Nephron (organoid): Measurements from ENCODE around the gene ZNF267.
"Not testable (repeated sequence)": the region's sequence is repeated elsewhere in the genome, so short reads cannot be mapped to it uniquely, and the experiment has no call there.

ENCODE experiments used
- H3K27ac Mint-ChIP-seq, 3 experiments: 2 replicates each; pipeline ENCODE4 v1.8.0; 2020; ENCODE audit warnings: mixed read lengths in 3 of 3, mild to moderate bottlenecking in 2 of 3, moderate library complexity in 1 of 3
- H3K27me3 Mint-ChIP-seq: 2 replicates; pipeline ENCODE4 v1.8.0; 2021; ENCODE audit warnings: low read depth, mild to moderate bottlenecking, moderate library complexity, mixed read lengths
- H3K36me3 Mint-ChIP-seq: 2 replicates; pipeline ENCODE4 v1.8.0; 2020; ENCODE audit warnings: low read depth, mixed read lengths
- H3K4me1 Mint-ChIP-seq: 2 replicates; pipeline ENCODE4 v1.8.0; 2020; ENCODE audit warnings: mixed read lengths
- H3K4me3 Mint-ChIP-seq, 3 experiments: 2 replicates each; pipeline ENCODE4 v1.8.0; 2020; ENCODE audit warnings: mild to moderate bottlenecking in 3 of 3, mixed read lengths in 3 of 3, moderate library complexity in 2 of 3
- H3K9me3 Mint-ChIP-seq: 2 replicates; pipeline ENCODE4 v1.8.0; 2020; ENCODE audit warnings: mixed read lengths
- CTCF ChIP-seq, 3 experiments: fragments of 200-600 bp; sonication (generic); IDR thresholded peaks; one replicate each; pipeline ENCODE4 v1.5.0; 2021; ENCODE audit warnings: antibody characterized with exemption in 3 of 3; ENCODE audit not compliant: unreplicated experiment in 3 of 3

Gene ZNF267

DNA sequence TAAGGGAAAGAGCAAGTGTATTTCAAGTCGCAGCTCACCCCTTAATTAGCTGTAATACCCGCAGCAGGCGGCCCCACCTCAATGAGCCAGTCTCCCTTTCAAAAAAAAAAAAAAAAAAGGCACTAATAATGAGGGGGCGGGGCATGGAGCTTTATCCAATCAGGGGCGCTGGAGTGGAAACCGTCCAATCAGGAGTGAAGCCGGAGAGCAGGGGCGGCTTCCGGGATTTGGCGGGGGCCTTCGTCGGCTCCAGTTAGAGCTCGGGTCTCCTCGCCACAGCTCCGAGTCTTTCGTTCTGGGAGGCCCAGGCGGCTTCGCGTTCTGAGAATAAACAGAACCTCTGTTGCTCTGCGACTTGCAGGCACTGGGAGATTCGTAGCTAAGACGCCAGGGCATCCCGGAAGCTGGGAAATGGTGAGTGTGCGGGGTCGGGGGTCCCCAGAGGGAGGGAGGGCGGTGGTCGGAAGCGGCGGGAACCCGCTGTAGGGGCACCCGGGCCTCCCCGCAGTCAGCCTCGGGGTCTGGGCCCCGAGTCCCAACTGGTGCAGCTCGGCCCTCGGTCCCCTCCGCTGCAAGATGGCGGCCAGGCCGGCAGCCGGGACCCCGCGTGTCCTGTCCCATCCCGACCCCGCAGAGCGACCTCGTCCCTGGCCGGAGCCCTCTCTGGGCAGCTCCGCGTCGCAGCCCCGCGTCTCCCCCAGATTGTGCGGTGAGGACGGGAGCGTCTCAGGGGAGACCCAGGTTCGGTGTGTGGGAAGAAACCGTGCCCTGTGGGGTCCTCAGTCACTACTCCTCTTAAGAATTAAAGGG lies at the start of gene ZNF267:
ZNF267 (plus strand) TSS at position 252 of the 810 bp plus-strand sequence; CDS start at position 412, 160 bp downstream.
- Mint-ChIP-seq H3K4me1 (peaks cover 22% of the 10 kb centered on the region), H3K36me3 (peaks cover 29% of the 10 kb centered on the region), H3K9me3 (no peaks in the 10 kb centered on the region), H3K4me3 (peak within 1 kb of the TSS; percentile 95 to 99 (median 98)), H3K27me3 (peaks cover 3% of the 10 kb centered on the region), H3K27ac (peak within 1 kb of the TSS; percentile 62 to 99 (median 98))
- TF ChIP-seq CTCF (IDR thresholded peaks at IDR 0.05; ENCODE audit: unreplicated experiment in 3 of 3), result no peak

- no peaks in the 10 kb centered on the region for H3K27me3 Mint-ChIP-seq
- TF ChIP-seq CTCF (IDR thresholded peaks at IDR 0.05; ENCODE audit: unreplicated experiment in 3 of 3), result no peak
- no peak overlapping the region for H3K4me3 Mint-ChIP-seq
- no peaks in the 10 kb centered on the region for H3K36me3 Mint-ChIP-seq
- H3K9me3 Mint-ChIP-seq, result peaks cover 34% of the 10 kb centered on the region
- H3K27ac Mint-ChIP-seq, result no peak overlapping the region
- no peaks in the 10 kb centered on the region for H3K4me1 Mint-ChIP-seq
These were observed 40.6 kb upstream of the ZNF267 start for GRCh38 chr16:31833047-31833446.

DNA sequence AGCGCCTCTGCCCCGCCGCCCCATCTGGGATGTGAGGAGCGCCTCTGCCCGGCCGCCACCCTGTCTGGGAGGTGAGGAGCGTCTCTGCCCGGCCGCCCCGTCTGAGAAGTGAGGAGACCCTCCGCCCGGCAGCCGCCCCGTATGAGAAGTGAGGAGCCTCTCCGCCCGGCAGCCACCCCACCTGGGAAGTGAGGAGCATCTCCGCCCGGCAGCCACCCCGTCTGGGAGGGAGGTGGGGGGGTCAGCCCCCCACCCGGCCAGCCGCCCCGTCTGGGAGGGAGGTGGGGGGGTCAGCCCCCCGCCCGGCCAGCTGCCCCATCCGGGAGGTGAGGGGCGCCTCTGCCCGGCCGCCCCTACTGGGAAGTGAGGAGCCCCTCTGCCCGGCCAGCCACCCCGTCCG lies 37.2 kb upstream of the ZNF267 start:
- H3K4me3 Mint-ChIP-seq, H3K27me3 Mint-ChIP-seq, H3K4me1 Mint-ChIP-seq, H3K36me3 Mint-ChIP-seq, H3K27ac Mint-ChIP-seq: not testable (repeated sequence)
- peaks cover 46% of the 10 kb centered on the region for H3K9me3 Mint-ChIP-seq

DNA sequence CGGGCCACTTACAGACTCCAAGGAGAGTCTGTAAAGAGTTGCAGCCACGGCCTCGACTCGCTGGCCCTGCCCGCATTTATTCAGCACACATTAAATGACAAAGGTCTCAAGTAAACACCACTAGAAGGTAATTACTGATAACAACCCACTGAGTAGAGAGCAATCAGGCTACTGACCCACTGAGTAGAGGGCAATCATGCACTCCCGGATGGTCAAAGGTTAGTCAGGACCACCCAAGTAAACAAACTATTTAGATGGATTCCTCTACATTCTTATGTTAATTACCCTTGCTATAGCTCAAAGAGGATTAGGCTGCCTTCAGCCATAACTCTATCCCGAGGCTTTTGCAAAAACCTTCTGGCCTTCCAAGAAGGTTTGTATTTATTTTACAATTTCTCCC lies 30.7 kb upstream of the ZNF267 start:
- Mint-ChIP-seq H3K4me3 (no peak overlapping the region), H3K36me3 (no peaks in the 10 kb centered on the region), H3K9me3 (peaks cover 43% of the 10 kb centered on the region), H3K27ac (no peak overlapping the region), H3K27me3 (no peaks in the 10 kb centered on the region), H3K4me1 (no peaks in the 10 kb centered on the region)
- TF ChIP-seq CTCF (IDR thresholded peaks at IDR 0.05; ENCODE audit: unreplicated experiment in 3 of 3), result no peak

DNA sequence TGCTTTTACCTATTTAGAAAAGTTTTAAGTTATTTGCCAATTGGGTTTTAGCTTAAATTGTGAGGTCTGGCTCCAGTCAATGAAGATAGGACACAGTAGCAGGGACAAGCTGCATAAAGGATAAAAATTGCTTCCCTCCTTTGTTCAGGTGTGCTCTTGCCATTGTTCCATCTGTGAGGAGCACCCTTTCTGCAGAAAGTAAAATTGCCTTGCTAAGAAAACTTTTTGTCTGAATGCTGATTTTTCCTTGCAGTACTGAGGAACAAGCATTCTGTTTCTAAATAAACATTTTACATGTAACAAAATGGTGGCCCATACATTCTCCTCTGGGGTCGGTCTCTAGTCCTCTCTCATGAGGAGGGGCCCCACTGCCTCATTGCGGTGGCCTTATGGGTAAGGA lies 25.0 kb upstream of the ZNF267 start:
- peaks cover 26% of the 10 kb centered on the region for H3K9me3 Mint-ChIP-seq
- H3K36me3 Mint-ChIP-seq, H3K27ac Mint-ChIP-seq, H3K4me1 Mint-ChIP-seq, H3K27me3 Mint-ChIP-seq, H3K4me3 Mint-ChIP-seq: not testable (repeated sequence)

GRCh38 chr16:31853291-31853690 lies 20.3 kb upstream of the ZNF267 start:
- no peaks in the 10 kb centered on the region for H3K4me1 Mint-ChIP-seq
- peaks cover 12% of the 10 kb centered on the region for H3K9me3 Mint-ChIP-seq
- H3K27me3 Mint-ChIP-seq, result peaks cover 6% of the 10 kb centered on the region
- H3K36me3 Mint-ChIP-seq, result no peaks in the 10 kb centered on the region
- H3K27ac Mint-ChIP-seq, result no peak overlapping the region
- no peak for TF ChIP-seq CTCF (IDR thresholded peaks at IDR 0.05; ENCODE audit: unreplicated experiment in 3 of 3)
- no peak overlapping the region for H3K4me3 Mint-ChIP-seq

GRCh38 chr16:31860508-31860907 lies 13.1 kb upstream of the ZNF267 start:
- H3K4me1 Mint-ChIP-seq, result no peaks in the 10 kb centered on the region
- TF ChIP-seq CTCF (IDR thresholded peaks at IDR 0.05; ENCODE audit: unreplicated experiment in 3 of 3), result no peak
- H3K27me3 Mint-ChIP-seq, result peaks cover 47% of the 10 kb centered on the region
- no peaks in the 10 kb centered on the region for H3K36me3 Mint-ChIP-seq
- no peak overlapping the region for H3K27ac Mint-ChIP-seq
- H3K9me3 Mint-ChIP-seq, result no peaks in the 10 kb centered on the region
- no peak overlapping the region for H3K4me3 Mint-ChIP-seq
